ENCODE data around the gene NPAS2.

DNA sequence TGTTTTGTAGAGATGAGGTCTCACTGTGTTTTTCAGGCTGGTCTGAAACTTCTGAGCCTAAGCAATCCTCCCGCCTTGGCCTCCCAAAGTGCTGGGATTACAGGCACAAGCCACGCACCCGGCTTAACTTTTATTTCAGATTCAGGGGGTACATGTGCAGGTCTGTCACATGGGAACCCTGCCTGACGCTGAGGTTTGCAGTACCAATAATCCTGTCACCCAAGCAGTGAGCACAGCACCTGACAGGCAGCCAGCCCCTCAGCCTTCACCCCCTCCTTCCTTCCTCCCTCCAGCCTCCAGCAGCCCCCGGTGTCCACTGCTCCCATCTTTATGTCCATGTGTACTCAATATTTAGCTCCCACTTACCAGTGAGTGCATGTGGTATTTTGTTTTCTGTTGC, 136.1 kb downstream of the NPAS2 start:
- TF ChIP-seq, protein P1, sequence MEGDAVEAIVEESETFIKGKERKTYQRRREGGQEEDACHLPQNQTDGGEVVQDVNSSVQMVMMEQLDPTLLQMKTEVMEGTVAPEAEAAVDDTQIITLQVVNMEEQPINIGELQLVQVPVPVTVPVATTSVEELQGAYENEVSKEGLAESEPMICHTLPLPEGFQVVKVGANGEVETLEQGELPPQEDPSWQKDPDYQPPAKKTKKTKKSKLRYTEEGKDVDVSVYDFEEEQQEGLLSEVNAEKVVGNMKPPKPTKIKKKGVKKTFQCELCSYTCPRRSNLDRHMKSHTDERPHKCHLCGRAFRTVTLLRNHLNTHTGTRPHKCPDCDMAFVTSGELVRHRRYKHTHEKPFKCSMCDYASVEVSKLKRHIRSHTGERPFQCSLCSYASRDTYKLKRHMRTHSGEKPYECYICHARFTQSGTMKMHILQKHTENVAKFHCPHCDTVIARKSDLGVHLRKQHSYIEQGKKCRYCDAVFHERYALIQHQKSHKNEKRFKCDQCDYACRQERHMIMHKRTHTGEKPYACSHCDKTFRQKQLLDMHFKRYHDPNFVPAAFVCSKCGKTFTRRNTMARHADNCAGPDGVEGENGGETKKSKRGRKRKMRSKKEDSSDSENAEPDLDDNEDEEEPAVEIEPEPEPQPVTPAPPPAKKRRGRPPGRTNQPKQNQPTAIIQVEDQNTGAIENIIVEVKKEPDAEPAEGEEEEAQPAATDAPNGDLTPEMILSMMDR (IDR thresholded peaks at IDR 0.05), result no peak
- TF ChIP-seq POLR2AphosphoS5 (IDR thresholded peaks at IDR 0.05), result no peak

Data from transverse colon (tissue), 4 donors.